ENCODE data around the gene ZNF516. TPM values are rescaled to one million over a fixed set of nuclear protein-coding genes. Genes with fewer than 3 reads are reported as not detected.
A peak's percentile ranks its signal among the peaks of the same experiment; 100 is the strongest.

The ZNF516 gene
- total RNA-seq, 4 donors from 2014 or later, result 34.4 to 57.3 (median 39.5) TPM

GRCh38 chr18:76406791-76407190 lies 88.3 kb downstream of the ZNF516 start:
- TF ChIP-seq CTCF (IDR thresholded peaks at IDR 0.05) (no peak), POLR2A (IDR thresholded peaks at IDR 0.05) (no peak)
- H3K4me3 ChIP-seq (ENCODE audit: low read depth, poor library complexity, severe bottlenecking), result no peak overlapping the region
- WGBS, 2 donors, result 93 to 95% methylated on average over 14 of the region's 14 CpGs
- intact Hi-C loops (cut with DNase I; ENCODE audit: low total_unique reads), result loop anchor here (10.0 kb wide), 1 partner anchor 208 kb away; no protein-coding TSS in a partner anchor
- peak in 1 of 2 donors; percentile 61 for DNase-seq (ENCODE audit: low spot score in 2 of 2)

DNA sequence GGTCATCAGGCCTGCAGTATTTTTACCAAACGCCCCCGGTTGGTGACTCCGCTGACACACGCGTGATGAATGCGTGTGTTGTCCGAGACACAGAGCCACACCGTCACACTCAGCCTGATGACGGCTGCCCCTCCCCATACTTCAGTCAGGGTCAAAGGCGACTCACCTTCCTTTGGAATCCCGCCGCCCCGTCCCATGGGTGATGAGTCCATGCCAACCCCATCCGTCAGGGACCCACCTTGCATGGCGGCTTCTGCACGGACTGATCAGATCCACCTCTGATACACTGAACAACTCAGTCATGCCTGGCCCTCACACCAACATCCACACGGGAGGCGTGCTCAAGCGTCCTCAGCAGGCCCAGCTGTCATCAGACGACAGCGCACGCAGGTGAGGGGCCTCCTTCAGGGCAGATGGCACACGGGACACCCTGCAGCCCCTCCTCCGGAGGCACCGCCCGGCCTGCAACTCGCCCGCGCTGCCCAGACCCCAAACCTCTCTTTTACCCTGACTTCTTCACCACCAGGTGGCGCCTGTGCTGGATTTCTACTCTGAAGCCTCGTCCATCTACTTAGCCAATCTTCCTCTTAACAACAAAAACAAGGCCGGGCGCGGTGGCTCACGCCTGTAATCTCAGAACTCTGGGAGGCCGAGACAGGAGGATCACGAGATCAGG lies 89.2 kb downstream of the ZNF516 start:
- H3K4me3 ChIP-seq (ENCODE audit: low read depth, poor library complexity, severe bottlenecking), result no peak overlapping the region
- DNase-seq (ENCODE audit: low spot score in 2 of 2), result peak; percentile 66 to 87
- TF ChIP-seq CTCF (IDR thresholded peaks at IDR 0.05) (no peak), POLR2A (IDR thresholded peaks at IDR 0.05) (no peak)
- WGBS, 2 donors, result 73 to 81% methylated on average over 37 of the region's 37 CpGs
- intact Hi-C loops (cut with DNase I; ENCODE audit: low total_unique reads), result loop anchor here (10.0 kb wide), 1 partner anchor 209 kb away; no protein-coding TSS in a partner anchor

- WGBS, 2 donors, result 87 to 91% methylated on average over 17 of the region's 17 CpGs
- intact Hi-C loops (cut with DNase I; ENCODE audit: low total_unique reads), result loop anchor here (10.0 kb wide), 1 partner anchor 210 kb away; no protein-coding TSS in a partner anchor
- no peak overlapping the region for H3K4me3 ChIP-seq (ENCODE audit: low read depth, poor library complexity, severe bottlenecking)
- no peak for TF ChIP-seq POLR2A (IDR thresholded peaks at IDR 0.05)
- TF ChIP-seq CTCF (IDR thresholded peaks at IDR 0.05), result no peak
- peak in 1 of 2 donors; percentile 79 for DNase-seq (ENCODE audit: low spot score in 2 of 2)
Observed at GRCh38 chr18:76405280-76405679, 89.8 kb downstream of the ZNF516 start.

DNA sequence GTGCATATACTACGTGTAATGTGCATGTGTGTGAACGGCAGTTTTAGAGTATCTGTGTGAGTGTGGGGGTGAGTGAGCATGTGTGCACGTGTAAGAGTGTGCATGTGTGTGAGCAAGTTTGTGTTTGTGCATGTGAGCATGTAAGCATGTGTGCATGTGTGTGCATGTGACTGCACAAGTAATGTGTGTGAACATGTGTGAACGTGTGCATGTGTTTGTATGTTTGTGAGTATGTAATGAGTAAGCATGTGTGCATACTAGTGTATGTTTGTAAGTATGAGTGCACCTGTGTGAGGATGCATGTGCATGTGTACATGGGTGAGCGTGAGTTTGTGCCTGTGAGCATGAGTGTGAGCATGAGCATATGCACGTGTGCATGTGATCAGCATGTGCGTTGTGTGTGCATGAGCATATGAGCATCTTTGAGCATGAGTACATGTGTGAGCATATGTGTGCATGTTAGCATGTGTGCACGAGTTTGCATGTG lies 90.7 kb downstream of the ZNF516 start:
- H3K4me3 ChIP-seq (ENCODE audit: low read depth, poor library complexity, severe bottlenecking), result no peak overlapping the region
- TF ChIP-seq POLR2A (IDR thresholded peaks at IDR 0.05) (no peak), CTCF (IDR thresholded peaks at IDR 0.05) (no peak)
- 73 to 87% methylated on average over 8 of the region's 8 CpGs for WGBS, 2 donors
- intact Hi-C loops (cut with DNase I; ENCODE audit: low total_unique reads), result loop anchor here (5.0 to 10.0 kb wide), 3 partner anchors 210 to 303 kb away; no protein-coding TSS in a partner anchor
- DNase-seq (ENCODE audit: low spot score in 2 of 2), result peak in 1 of 2 donors; percentile 17

- TF ChIP-seq CTCF (IDR thresholded peaks at IDR 0.05), result no peak
- no peak for TF ChIP-seq POLR2A (IDR thresholded peaks at IDR 0.05)
- peak in 1 of 2 donors; percentile 68 for DNase-seq (ENCODE audit: low spot score in 2 of 2)
- intact Hi-C loops (cut with DNase I; ENCODE audit: low total_unique reads), result loop anchor here (5.0 to 10.0 kb wide), 3 partner anchors 212 to 305 kb away; no protein-coding TSS in a partner anchor
- WGBS, 2 donors, result 91 to 94% methylated on average over 43 of the region's 43 CpGs
- no peak overlapping the region for H3K4me3 ChIP-seq (ENCODE audit: low read depth, poor library complexity, severe bottlenecking)
Observed at GRCh38 chr18:76402026-76402990, 92.7 kb downstream of the ZNF516 start.
